Activated gamma-delta T cell treated with Interleukin-2 at 50 U/mL for 16 hours (primary cell): ENCODE results near the gene TNS2.

Experiments used
- DNase-seq: peaks from one replicate; pipeline ENCODE4 v3.0.0-alpha.2; 2020

Gene TNS2

GRCh38 chr12:53058674-53059433, 9.0 kb downstream of the TNS2 start:
- no peak for DNase-seq

DNA sequence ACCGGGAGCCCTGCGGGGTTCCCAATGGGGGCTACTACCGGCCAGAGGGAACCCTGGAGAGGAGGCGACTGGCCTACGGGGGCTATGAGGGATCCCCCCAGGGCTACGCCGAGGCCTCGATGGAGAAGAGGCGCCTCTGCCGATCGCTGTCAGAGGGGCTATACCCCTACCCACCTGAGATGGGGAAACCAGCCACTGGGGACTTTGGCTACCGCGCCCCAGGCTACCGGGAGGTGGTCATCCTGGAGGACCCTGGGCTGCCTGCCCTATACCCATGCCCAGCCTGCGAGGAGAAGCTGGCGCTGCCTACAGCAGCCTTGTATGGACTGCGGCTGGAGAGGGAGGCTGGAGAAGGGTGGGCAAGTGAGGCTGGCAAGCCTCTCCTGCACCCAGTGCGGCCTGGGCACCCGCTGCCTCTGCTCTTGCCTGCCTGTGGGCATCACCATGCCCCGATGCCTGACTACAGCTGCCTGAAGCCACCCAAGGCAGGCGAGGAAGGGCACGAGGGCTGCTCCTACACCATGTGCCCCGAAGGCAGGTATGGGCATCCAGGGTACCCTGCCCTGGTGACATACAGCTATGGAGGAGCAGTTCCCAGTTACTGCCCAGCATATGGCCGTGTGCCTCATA, 9.7 kb downstream of the TNS2 start:
- DNase-seq: no peak

DNA sequence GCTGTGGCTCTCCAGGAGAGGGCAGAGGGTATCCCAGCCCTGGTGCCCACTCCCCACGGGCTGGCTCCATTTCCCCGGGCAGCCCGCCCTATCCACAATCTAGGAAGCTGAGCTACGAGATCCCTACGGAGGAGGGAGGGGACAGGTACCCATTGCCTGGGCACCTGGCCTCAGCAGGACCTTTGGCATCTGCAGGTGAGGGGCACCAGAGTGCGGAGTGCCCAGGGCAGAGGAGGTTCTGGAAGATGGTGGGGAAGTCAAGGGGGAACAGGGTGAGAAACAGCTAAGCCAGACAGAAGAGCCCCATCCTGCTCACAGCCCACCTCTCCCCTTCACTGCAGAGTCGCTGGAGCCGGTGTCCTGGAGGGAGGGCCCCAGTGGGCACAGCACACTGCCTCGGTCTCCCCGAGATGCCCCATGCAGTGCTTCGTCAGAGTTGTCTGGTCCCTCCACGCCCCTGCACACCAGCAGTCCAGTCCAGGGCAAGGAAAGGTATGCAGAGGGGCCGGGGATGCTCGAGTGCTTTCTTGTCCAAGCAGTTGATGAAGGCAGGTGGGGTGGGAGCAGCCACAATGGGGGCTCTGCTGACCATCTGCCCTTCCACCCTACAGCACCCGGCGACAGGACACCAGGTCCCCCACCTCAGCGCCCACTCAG, 10.3 kb downstream of the TNS2 start:
- DNase-seq: no peak

- no peak for DNase-seq
Observed at GRCh38 chr12:53060721-53061276, 10.9 kb downstream of the TNS2 start.

- no peak for DNase-seq
Observed at GRCh38 chr12:53061404-53062010, 11.6 kb downstream of the TNS2 start.

DNA sequence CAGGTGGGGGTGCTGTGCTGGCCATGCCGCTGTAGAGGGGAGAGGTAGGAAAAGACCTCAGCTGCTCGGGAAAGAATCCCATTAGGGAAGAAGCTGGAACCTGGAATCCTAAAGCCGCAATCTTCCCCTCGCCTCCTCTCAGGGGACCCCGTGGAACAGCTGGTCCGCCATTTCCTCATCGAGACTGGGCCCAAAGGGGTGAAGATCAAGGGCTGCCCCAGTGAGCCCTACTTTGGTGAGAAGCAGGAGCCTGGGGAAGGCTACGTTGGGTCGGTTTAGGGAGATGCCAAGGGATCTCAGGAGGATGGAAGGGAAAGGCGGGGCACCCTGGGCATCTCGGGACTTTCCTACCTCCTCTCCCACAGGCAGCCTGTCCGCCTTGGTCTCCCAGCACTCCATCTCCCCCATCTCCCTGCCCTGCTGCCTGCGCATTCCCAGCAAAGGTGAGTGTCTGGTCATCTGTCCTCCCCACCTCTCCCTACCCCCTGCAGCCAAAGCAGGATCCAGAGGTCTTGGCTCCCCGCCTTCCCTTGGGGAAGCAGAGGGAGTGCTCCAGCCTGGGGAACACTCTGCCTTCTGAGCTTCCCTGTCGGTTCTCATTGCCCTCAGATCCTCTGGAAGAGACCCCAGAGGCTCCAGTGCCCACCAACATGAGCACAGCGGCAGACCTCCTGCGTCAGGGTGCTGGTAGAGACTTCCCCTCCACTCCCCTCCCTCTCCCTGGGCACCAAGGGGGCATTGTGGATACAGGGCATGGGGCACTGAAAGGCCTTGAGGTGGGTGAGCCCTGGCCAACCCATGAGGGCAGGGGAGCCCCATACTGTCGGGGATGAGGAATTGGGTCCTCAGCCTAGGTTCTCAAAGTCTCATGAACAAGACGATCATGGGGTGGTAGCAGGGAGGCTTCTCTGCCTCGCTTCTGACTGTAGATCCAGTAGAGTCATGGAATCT, 12.4 kb downstream of the TNS2 start:
- DNase-seq: no peak

- no peak for DNase-seq
Observed at GRCh38 chr12:53062977-53063707, 13.3 kb downstream of the TNS2 start.

DNA sequence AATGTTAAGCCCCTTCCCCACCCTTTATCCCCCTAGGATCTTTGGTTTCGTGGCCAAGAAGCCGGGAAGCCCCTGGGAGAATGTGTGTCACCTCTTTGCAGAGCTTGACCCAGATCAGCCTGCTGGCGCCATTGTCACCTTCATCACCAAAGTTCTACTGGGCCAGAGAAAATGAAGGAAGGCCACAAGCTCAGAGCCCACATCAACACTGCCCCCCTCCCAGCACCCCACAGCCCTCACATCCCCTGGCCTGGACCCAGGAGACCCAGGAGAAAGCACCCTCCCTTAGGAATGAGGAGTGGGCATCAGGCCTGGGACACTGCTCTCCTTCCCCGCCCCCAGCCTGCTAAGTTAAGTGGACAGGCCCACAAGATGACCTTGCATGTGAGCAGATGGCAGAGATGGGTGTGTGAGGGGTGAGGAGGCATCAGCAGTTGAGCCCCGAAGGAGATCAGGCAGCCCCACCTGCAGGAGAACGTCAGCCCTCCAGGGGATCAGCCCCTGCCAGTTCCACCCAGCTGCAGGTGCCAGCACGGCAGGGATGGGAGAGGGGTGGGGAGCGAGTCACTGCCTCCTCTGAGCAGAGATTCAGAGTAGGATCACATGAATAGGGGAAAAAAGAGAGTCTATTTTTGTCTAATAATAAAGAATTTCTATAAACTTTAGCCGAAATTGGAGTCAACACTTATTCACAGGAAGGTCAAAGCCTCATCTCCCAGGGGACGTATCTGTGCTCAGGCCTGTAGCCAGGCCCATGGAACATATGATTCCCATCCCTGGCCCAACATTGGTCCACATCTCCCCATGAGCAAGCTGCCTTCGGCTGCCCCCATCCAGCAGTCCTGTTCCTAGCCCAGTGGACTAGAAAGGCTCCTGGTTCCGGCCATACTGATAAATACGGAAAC, 14.1 kb downstream of the TNS2 start:
- DNase-seq: no peak

- DNase-seq: no peak
Observed at GRCh38 chr12:53064613-53065436, 15.0 kb downstream of the TNS2 start.

DNA sequence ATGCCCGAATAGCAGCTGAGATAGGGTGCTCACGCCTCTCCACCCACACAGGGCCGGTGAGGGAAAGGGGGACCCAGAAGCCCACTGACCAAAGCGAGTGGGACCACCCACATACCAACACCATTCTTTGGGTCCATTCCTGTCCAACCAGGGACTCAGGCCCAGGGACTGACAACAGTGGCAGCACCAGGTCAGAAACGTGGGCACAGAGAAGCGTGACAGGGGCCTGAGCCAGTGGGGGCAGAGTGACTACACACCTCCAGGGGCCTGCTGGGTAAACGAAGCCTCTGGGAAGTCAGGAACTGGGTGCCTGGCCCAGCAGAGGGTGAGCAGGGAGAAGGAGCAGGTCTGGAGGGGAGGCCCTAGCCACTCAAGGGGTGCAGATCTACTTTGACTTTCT, 15.6 kb downstream of the TNS2 start:
- DNase-seq: no peak

DNA sequence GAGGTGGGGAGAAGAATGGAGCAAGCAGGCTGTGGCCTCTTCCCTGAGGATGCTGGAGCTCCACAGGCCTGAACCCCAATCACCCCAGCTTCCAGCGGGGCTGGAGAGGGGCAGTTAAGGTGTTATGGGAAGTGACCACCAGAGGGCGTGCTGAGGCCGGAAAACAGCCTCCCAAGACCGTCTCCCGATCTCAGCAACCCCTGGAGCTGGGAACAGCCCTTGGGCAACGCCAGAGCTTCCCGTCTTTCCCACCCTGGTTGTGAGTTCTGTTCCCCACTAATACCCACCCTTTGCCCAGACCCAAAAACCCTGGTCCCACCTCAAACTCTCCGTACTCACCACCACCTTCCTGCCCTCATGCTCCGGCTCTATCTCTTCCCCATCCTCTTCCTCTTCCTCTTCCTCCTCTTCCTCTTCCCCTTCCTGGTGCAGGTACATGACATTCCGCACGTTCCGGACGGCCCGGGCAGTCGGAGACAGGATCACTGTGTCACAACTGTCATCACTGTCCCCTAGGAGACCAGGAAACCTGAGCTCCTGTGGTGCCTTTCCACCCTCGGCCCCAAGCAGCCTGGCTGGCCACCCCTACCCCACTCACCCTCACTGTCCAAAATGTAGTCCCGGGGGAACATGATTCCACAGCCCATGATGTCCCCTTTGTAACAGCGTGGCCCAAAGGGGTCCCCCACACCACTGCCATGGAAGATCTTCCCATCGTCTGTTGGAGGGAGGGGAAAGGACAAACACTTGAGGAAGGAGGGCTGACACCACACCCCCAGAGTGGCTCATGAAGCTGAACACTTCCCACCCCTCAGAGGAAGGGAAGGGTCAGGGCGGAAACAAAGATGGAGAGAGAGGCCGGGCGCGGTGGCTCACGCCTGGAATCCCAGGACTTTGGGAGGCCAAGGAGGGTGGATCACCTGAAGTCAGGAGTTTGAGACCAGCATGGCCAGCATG, 16.4 kb downstream of the TNS2 start:
- peak; percentile 66 for DNase-seq

- DNase-seq: no peak
Observed at GRCh38 chr12:53067074-53067992, 17.5 kb downstream of the TNS2 start.

DNA sequence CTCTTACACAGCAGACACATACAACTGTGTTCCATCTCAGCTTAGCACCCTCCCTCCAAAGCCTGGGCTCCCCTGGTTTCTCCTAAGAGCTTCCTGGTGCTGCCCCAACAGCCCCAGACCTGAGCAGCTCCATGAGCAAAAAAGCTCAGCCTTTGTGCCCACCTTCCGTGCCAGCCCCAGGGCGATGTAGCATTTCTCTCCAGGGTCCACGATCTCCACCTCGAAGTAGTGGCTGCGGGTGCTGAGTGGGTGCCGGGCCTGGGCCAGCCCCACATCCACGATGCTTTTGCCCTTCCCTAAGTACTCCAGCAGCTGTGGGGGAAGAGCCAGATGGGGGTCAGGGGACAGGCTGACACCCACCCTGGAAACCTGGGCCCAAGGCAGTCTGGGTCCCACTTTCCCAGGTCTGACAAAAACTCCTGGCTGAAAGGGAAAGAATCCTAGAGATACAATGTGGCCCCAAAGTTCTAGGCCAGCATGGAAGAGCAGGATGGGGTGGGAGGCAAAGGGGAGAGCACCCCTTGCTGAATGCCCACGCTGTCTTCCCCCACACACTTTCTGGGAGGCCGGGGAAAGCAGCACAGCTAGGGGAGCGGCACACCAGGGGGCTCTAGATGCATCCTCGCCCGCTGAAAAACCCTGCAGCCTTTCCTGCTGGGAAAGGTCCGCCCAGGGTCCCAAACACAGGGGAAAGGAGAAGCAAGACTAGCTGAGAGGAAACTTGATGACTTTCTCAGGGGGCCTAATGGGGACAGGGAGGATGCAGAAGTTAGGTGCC, 18.3 kb downstream of the TNS2 start:
- no peak for DNase-seq

DNA sequence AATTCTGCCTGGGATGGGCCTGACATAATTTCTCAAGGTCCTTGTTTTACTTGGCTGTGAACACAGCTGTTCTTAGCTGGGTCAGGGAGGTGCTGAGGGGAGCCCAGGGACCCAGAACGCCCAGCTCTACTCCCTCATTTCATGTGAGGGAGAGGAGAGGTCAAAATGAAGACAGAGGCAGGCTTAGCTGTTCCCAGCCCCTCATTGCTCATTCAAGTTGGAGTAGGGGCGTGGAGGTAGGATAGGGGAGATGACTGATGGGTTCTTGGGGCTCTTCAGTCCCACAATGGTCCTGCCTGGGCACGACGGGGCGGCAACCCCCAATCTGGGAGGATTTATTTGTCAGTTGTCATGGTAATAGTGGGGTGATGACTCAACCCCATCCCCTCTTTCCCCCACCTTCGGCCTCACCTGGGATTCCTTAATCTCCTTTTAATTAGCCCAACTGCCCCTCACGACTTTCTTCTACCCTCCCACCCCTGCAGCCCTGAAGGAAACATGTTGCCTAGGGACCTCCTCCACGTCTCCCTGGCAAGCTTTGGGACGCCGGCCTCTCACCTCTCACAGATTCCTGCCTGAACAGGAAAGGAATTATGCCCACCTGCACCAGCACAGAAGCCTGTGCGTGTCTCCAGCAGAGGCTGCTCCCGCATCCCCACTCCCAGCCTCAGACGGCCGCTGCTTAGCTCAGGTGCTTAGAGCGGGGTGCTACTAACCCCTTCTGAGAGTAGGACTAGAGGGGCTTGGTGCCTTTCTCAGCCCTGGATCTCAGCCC, 19.1 kb downstream of the TNS2 start:
- DNase-seq: no peak

DNA sequence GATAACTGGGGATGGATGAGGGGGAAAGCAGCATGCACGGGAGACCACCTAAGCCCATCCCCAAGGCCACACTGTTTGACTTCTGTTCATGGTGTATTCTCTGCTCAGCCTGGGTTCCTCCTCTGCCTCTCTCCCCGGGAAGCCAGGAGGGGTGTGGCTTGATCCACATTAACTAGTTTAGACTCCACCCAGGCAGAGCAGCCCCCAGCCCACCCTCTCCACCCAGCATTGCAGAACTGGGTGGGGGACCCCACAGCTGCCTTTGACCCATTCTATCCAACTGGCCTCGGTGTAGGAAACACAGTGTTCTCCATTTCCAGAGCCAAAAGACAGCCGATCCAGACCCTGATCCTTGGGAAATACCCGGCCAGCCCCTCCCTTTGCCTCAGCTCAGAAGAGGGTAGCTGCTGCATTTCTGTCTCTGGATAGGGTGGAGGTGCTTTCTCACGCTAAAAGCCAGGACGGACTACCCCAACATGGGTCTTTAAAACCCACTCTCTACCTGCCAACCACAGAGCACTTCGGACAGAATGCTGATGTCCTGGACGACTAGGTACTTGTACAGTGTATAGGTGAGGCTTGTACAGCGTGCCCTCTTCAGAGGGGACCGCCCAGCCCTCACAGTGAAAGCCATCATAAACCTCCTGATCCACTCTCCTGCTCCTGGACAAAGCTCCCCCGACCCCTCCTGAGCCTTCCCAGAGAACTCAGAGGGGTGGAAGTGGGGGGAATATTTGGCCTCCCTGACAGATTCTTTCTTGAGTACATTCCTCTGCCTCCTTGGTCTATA, 20.0 kb downstream of the TNS2 start:
- no peak for DNase-seq
